DMS53 treated with DMSO at 0.1 percent for 48 hours (cell line): Measurements from ENCODE around the gene FIBCD1.

Experiments used
- DNase-seq: peaks from one replicate; lab custom pipeline; 2025; ENCODE audit not compliant: unreplicated experiment; lab: John Stamatoyannopoulos, UW

The FIBCD1 gene

DNA sequence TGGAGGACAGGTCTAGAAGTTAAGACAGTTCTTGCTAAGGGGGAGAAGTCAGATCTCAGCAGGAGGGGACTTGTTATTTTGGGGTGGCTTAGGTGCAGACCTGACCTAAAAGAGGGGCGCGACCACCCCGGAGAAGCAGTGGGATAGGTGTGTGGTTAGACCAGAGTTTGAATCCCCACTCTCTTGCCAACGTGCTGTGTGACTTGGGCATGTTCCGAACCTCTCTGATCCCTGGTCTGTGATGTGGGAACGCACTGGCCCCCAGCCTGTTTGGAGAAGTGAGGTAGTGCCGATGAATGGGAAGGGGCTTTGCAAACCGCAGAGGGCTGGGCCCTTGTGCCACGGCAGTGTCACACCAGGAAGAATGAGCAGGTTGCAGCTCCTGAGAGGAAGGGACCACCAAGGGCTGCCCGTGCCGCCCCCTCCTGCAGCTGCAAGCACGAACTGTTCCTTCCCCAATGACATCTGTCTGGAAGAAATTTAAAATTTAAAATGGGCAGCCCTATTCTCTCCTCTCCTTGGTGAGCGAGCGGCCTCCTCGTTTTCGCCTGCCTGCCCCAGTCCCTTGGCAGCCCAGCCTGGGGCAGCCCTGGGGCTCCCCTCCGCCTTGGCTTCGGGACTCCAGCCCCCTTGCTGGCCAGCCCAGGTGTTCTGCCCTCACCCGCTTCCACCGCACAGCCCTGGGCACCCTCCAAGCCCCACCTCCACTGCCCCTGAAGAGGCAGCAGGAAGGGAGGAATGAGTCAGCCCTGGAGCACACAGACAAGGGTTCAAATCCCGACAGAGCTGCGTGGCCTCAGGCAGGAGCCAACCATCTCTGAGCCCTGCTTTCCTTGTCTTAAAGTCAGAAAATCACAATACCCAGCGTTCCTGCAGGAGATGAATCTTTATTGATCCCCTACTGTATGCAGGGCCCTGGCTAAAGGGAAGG is 1.6 kb downstream of the FIBCD1 start:
- no peak for DNase-seq

GRCh38 chr9:130936285-130937117 is 2.5 kb downstream of the FIBCD1 start:
- no peak for DNase-seq

- DNase-seq = no peak
These were observed 3.3 kb downstream of the FIBCD1 start for GRCh38 chr9:130935648-130936271.

DNA sequence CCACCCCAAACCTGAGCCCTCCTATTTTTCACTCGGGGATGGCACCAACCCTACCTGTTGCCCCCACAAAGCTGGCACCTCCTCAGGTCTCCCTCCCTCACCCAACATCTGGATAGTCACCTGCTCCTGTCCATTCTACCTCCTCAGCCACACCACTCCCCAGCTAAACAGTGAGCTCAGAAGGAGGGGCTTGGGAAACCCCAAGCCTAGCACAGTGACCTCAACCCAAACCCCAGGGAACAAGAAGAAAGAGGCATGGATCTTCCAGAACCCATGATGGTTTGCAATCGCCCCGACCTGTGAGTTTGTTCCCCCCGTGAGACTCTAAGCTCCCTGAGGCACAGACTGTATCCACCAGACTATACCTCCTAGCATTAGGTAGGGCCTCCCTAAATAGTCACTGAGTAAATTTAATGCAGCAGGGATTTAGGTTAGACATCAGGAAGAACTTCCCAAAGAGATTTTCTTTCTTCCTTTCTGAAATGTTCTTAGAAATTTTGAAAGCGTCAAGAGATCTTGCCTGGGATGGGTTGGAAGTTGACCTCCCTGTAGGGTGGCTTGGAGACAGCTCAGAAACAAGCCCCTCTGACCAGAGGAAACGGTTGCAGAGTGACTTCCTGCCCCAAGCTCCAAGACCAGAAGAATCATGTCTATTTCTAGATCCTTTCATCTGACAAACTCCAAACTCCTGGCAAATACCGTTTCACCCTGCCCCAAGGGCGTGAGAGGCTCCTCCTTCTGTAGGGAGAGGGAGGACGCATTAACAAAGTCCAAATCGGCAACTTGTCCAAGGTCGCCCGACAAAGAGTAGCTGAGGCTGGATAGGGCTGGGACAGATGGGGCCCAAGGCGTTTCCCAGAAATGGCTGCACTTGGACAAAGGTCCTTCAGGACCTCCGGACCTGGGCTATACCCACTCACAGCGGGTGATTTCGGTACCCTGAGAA is 4.1 kb downstream of the FIBCD1 start:
- DNase-seq = no peak

- no peak for DNase-seq
These were observed 4.8 kb downstream of the FIBCD1 start for GRCh38 chr9:130934246-130934645.

DNA sequence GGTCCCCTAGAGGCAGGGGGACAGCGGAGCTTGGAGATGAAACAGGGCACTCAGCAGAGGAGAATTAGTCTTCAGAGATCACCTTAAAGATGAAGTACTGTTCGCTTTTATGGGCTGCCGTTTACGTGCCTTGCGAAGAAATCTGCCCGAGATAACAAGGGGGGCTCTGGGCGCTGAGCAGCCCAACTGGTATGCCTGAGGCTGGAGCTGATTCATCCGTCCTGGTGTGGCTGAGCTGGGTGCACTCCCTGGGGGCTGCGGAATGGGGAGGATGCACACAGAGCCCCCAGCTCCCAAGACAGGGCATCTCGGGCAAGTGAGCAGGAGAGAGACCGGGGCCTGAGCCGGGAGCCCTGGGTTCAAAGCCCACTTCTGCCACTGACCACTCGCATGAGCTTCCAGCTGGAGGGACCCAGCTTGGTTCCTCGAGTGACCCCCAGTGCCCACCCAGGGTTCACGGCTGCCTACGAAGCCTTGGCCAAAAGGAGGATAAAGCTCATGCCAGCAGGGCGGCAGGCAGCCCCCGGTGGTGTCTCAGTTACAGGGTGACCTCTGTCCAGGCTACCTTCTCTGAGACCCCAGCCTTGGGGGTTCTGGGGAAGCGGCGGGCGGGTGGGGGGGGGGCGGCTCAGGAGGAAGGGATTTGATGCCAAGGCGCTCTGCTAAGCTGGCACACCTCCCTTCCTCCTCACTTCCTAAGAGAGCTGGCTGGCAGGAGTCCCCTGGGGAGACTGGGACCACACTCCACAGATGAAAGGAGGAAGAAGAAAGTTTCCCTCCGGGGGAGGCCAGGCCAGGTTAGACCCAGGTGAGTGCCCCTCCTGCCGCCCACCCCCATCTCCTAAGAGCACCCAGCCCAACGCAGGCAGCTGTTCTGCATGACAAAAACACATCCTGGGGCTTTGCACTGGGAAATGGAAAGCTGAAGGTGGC is 5.7 kb downstream of the FIBCD1 start:
- DNase-seq = no peak

DNA sequence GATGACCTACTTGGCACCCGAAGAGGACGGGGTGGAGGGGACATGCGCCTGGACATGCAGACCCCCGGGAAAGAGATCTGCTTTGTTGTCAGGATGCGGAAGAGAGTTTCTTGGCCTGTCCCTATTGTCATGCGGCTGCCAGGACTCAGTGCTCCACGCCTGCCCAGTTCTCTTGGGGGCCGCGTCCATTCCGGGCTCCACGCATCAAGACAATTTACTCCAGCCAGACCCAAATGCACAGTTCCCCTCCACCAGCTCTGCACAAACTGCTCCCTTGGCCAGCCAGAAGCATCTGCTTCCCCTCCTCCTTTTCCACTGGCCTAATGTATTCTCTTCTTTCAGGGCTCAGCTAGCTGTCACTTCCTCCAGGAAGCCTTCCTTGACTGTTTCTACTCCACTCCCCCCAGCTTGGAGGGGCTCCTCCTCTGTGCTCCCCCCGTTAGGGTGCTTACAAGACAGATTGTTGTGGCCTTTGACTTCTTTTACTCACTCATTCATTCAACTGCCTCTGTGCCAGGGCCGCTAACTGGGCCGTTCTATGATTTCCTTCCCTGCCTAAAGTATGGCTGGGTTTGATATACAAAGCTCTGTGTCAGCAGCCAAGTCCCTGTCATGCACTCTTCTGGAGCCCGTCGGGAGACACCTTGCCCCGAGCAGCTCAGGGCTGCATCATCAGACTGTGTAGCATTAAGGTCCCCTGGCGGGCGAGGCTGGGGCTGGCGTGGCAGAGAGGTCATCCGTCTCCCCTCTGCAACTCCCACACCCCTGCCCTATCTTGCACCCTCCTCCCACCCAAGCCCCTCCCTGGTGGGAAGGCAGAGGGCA is 6.6 kb downstream of the FIBCD1 start:
- DNase-seq = no peak

DNA sequence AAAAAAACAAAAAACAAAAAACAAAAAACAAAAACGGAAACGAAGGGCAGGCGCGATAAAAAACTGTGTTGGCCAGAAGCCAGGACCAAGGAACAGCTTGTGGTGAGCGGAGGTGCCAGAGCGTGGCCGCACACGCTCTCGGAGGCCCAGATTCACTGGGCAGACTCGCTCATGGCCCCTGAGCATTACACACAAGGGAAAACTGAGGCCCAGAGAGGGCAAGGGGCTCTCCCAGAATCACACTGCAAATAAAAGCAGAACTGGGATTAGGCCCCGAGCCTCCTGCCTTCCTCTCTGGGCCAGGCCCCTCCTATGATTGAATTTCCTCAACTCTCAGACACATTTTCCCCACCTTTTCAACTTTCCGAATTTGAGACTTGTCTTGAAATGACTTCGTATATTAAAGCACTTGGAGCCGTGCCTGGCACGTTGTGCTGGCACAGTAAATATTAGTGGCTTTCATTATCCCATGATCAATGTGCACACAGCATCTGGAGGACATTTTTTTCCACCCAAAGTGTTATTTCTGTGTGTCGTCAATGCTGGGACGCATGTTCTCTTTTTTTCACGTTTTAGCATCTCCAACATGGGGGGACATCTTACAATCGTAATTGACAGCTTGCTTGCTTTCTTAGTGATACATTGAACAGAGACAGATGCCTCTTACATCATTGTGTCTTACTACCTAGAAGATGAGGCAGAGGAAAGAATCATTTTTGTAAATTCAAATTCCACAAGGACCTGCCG is 7.4 kb downstream of the FIBCD1 start:
- DNase-seq = no peak

DNA sequence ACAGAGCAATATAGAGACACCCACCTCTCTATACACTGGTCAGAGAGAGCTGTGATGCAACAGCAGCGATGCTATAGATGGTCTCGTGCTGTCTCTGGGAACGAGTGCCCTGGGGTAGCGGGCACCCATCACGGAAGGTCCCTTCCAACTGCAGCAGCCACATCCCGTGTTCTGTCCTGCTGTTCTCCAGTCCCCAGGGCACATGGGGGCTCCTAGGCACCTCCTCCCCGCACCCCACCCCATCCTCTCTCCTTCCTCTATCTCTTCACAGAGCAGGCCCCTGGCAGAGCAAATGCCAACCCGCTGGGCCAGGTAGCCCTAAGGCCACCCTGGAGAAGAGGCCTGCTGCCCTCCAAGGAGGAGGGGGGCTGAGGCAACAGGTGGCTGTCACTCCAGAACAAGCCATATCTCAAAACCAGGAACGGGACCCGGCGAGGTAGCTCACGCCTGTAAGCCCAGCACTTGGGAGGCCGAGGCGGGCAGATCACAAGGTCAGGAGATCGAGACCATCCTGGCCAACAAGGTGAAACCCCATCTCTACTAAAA is 8.2 kb downstream of the FIBCD1 start:
- DNase-seq = no peak

DNA sequence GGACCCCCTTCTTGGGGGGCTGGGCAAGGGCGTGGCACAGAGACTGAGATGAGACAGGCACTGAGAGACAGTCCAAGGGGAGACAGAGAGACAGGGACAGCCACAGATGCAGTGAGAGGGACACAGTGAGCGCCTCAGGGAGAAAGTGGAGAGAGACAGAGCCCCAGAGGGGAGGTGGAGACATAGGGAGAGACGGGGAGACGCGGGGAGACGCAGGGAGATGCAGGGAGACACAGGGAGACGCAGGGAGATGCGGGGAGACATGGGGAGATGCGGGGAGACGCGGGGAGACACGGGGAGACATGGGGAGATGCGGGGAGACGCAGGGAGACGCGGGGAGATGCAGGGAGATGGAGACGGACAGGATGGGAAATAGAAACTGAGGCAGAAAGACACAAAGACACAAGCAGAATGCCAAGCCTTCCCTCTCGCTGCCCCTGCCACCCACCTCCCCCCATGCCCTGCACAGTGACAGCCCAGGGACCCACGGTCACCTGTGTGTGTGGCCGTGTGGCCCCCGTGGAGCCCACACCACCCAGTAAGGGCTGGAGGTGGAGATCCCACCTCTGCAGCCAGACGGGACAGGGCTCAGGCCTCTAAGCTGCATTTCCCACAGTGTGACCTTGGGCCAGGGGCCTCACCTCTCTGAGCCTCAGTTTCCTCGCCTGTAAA is 8.8 kb downstream of the FIBCD1 start:
- no peak for DNase-seq

DNA sequence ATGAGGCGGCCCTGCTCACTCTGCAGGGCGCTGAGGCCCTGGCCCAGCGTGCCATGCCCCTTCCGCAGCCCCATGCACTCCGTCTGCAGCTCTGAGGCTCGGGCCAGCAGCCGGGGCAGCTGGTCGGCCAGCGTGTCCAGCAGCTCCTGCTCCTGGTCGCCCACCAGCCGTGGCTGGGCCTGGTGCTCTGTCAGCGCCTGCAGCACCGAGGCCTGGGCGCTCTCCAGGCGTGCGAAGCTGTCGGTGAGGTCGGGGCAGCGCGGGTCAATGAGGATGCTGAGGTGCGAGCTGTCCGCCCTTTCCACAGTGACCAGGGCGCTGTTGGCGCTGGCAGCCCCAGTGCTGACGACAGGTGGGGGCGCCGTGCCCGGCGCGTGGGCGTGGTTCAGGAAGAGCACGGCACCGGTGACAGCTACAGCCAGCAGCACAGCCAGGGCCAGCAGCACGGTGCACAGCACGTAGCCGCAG is 9.4 kb downstream of the FIBCD1 start:
- DNase-seq = no peak

- peak; percentile 34 for DNase-seq
These were observed 10.8 kb downstream of the FIBCD1 start for GRCh38 chr9:130927995-130928900.

- no peak for DNase-seq
These were observed 11.7 kb downstream of the FIBCD1 start for GRCh38 chr9:130927338-130927737.

DNA sequence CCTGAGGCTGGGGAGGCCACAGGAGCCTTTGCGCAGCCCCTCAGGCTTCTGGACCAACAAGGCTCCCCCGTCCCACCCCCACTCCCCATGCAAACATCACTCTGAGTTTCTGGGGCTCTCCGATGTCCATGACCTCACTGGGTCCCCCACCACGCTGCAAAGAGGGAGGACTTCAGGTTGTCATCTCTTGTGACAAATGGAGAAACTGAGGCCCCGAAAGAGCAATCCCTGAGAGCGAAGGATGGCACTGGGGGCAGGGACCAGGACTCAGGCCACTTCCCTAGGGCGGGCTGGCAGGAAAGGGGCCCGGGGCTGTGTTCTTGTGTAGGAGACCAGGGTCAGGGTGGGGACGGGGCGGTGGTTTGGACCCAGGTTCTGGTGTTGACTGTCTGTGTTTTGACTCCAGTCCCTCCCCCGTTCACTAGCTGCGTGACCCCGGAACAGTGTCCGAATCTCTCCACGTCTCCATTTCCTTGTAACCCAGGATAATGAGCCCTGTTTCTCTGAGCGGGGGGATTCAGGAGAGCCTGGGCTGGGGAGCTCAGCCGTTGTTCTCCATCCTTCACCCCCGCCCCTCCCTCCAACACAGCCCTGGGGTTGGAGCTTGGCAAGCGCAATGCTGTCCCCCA is 13.9 kb downstream of the FIBCD1 start:
- no peak for DNase-seq

DNA sequence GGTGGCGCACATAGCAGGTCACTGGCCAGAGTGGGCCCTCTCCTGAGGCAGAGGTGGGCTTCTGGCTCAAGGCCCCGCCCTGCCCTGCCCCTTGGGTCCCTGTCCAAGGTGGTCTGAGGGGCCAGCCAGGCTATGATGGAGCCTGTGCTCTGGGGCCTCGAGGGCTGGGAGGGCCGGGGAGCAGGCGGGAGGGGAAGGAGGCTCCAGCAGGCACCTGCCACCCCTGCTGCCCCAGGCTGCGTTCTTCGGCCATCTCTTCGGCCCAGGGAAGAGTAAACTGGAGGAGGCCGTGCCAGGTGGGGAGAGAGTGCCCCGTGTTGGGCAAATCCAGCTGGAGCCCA is 14.6 kb downstream of the FIBCD1 start:
- DNase-seq = no peak
